Gastroesophageal sphincter (tissue), 4 donors: ENCODE results near the gene SLIT3. TPM values are rescaled to one million over a fixed set of nuclear protein-coding genes. Genes with fewer than 3 reads are reported as not detected.

Source experiments
- ATAC-seq: fragments of 150-250 bp; one replicate; pipeline ENCODE4 v1.9.1; 2016; ENCODE audit warnings: mild to moderate bottlenecking, moderate library complexity
- H3K27ac ChIP-seq, 4 donors: fragments of 200-600 bp; sonication (generic) in 3 of 4; 1 replicate in 3 of 4; 2 replicates in 1 of 4; pipeline ENCODE4 v1.5.1; 2016 to 2019
- H3K27me3 ChIP-seq: fragments of 200-600 bp; sonication (generic); one replicate; pipeline ENCODE4 v1.5.1; 2019
- H3K36me3 ChIP-seq, 2 donors: fragments of 200-600 bp; sonication (generic); one replicate each; pipeline ENCODE4 v1.5.1; 2019; ENCODE audit warnings: control low read depth in 1 of 2
- H3K4me1 ChIP-seq, 3 donors: fragments of 200-600 bp; sonication (generic); 1 replicate in 2 of 3; 2 replicates in 1 of 3; pipeline ENCODE4 v1.5.1; 2016 to 2019; ENCODE audit warnings: control low read depth in 2 of 3
- H3K4me3 ChIP-seq, 2 donors: fragments of 200-600 bp; sonication (generic); one replicate each; pipeline ENCODE4 v1.5.1; 2019; ENCODE audit warnings: mild to moderate bottlenecking in 1 of 2, moderate library complexity in 1 of 2
- H3K9me3 ChIP-seq, 3 donors: fragments of 200-600 bp; sonication (generic); one replicate each; pipeline ENCODE4 v1.5.1; 2017 to 2019; ENCODE audit warnings: control low read depth in 2 of 3
- EP300 ChIP-seq: sonication (generic); formaldehyde crosslinking; IDR thresholded peaks from one replicate; pipeline ENCODE4 v1.6.1; 2017; ENCODE audit warnings: antibody characterized with exemption, mild to moderate bottlenecking
- POLR2A ChIP-seq, 2 donors: fragments of 450-650 bp; IDR thresholded peaks; one replicate each; pipeline ENCODE4 v1.6.1; 2017; ENCODE audit warnings: antibody characterized with exemption in 2 of 2, mild to moderate bottlenecking in 2 of 2, moderate library complexity in 1 of 2
- POLR2AphosphoS5 ChIP-seq: sonication (generic); formaldehyde crosslinking; IDR thresholded peaks from one replicate; pipeline ENCODE4 v1.6.1; 2017; ENCODE audit warnings: antibody characterized with exemption
- WGBS, 2 donors: methylation state at CpG; one replicate each; pipeline ENCODE4 v1.1.5; 2018; ENCODE audit warnings: low coverage in 1 of 2; 5-methylcytosine and 5-hydroxymethylcytosine counted together
- total RNA-seq, 4 donors: library from RNA; depleted of rRNA; stranded (reverse); fragments of >200 nt; gene quantifications; one replicate each; pipeline ENCODE4 v1.1.0, GENCODE V29; 2016
- TF ChIP-seq, protein P1 (sequence below), 4 experiments: fragments of 200-600 bp in 2 of 4; fragments of 450-650 bp in 2 of 4; sonication (generic) in 1 of 4; IDR thresholded peaks; one replicate each; pipeline ENCODE4 v1.5.1; 2017 to 2019; ENCODE audit warnings: antibody characterized with exemption in 4 of 4, mild to moderate bottlenecking in 2 of 4, moderate library complexity in 2 of 4

Gene SLIT3
- total RNA-seq, 4 donors from 2014 or later: 29.6 to 76.3 (median 31.1) TPM

GRCh38 chr5:169048181-169049125, 252.5 kb downstream of the SLIT3 start:
- ATAC-seq: no peak
- Histone ChIP-seq H3K4me3 (no peak overlapping the region), H3K9me3 (no peaks in the 10 kb centered on the region), H3K4me1 (peaks cover 0 to 11% (median 0%) of the 10 kb centered on the region in 3 donors), H3K36me3 (no peaks in the 10 kb centered on the region), H3K27ac (no peak overlapping the region), H3K27me3 (no peaks in the 10 kb centered on the region)
- 88 to 93% methylated on average over 13 of the region's 14 CpGs for WGBS, 2 donors
- TF ChIP-seq EP300 (no peak), POLR2AphosphoS5 (no peak), POLR2A (IDR thresholded peaks at IDR 0.05) (no peak)
- TF ChIP-seq, protein P1, sequence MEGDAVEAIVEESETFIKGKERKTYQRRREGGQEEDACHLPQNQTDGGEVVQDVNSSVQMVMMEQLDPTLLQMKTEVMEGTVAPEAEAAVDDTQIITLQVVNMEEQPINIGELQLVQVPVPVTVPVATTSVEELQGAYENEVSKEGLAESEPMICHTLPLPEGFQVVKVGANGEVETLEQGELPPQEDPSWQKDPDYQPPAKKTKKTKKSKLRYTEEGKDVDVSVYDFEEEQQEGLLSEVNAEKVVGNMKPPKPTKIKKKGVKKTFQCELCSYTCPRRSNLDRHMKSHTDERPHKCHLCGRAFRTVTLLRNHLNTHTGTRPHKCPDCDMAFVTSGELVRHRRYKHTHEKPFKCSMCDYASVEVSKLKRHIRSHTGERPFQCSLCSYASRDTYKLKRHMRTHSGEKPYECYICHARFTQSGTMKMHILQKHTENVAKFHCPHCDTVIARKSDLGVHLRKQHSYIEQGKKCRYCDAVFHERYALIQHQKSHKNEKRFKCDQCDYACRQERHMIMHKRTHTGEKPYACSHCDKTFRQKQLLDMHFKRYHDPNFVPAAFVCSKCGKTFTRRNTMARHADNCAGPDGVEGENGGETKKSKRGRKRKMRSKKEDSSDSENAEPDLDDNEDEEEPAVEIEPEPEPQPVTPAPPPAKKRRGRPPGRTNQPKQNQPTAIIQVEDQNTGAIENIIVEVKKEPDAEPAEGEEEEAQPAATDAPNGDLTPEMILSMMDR (IDR thresholded peaks at IDR 0.05): no peak

DNA sequence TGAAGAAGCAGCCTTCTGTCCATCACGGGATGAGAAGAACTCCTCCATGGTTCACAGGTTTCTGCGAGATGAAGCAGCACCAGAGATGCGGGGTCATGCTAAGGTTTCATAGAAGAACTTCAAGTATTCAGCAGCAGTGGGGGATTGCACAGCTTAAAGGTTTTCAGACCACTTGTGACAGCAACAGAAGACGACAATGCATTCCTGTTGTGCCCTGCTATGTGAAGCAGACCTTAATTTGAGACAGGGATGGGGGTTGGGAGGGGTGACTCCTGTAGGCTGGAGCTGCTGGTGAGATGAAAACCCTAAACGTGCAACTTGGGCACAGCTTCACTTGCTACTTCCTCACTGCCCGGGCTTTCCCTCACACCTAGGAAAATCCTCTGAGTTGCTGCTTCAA, 256.0 kb downstream of the SLIT3 start:
- TF ChIP-seq POLR2A (IDR thresholded peaks at IDR 0.05) (no peak), EP300 (no peak), POLR2AphosphoS5 (no peak)
- TF ChIP-seq, protein P1 (IDR thresholded peaks at IDR 0.05): no peak
- H3K36me3 ChIP-seq: no peaks in the 10 kb centered on the region
- no peak for ATAC-seq
- whole genome bisulfite sequencing, 2 donors: 82% methylated on average over 4 to 6 of the region's 6 CpGs
- no peaks in the 10 kb centered on the region for H3K9me3 ChIP-seq
- peaks cover 0 to 1% (median 0%) of the 10 kb centered on the region in 3 donors for H3K4me1 ChIP-seq
- no peaks in the 10 kb centered on the region for H3K27me3 ChIP-seq
- H3K4me3 ChIP-seq: no peak overlapping the region
- H3K27ac ChIP-seq: no peak overlapping the region

DNA sequence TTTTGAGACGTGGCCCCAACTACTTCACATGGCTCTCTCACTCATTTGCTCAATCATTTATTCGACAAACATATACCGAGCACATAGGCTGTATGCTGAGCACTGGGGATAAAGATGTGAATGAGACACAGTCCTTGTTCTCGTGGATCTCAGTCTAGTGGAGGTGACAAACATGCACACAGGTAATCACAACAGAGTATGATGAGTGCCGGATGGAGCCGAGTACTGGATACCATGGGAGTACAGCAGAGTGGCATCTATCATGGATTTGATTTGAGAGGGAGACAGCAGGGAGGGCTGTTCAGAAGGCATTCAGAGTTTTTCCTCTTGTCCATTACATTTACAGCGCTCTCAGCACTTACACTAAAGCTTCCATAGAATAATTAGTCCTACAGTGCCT, 259.8 kb downstream of the SLIT3 start:
- H3K4me1 ChIP-seq: no peaks in the 10 kb centered on the region
- TF ChIP-seq POLR2A (IDR thresholded peaks at IDR 0.05): no peak
- TF ChIP-seq EP300: no peak
- no peak for ATAC-seq
- no peak overlapping the region for H3K27ac ChIP-seq
- no peaks in the 10 kb centered on the region for H3K27me3 ChIP-seq
- H3K36me3 ChIP-seq: no peaks in the 10 kb centered on the region
- no peaks in the 10 kb centered on the region for H3K9me3 ChIP-seq
- WGBS, 2 donors: 89 to 91% methylated on average over 6 to 7 of the region's 7 CpGs
- no peak overlapping the region for H3K4me3 ChIP-seq

- no peaks in the 10 kb centered on the region for H3K27me3 ChIP-seq
- no peaks in the 10 kb centered on the region for H3K9me3 ChIP-seq
- H3K36me3 ChIP-seq: no peaks in the 10 kb centered on the region
- no peak overlapping the region for H3K27ac ChIP-seq
- no peaks in the 10 kb centered on the region for H3K4me1 ChIP-seq
- TF ChIP-seq POLR2AphosphoS5 (no peak), POLR2A (IDR thresholded peaks at IDR 0.05) (no peak), EP300 (no peak)
- TF ChIP-seq, protein P1 (IDR thresholded peaks at IDR 0.05): no peak
- no peak overlapping the region for H3K4me3 ChIP-seq
- WGBS, 2 donors: 75 to 83% methylated on average over 6 of the region's 6 CpGs
- ATAC-seq: no peak
These were observed 261.3 kb downstream of the SLIT3 start for GRCh38 chr5:169039592-169039991.

GRCh38 chr5:169037466-169037865, 263.5 kb downstream of the SLIT3 start:
- WGBS, 2 donors: 85 to 100% methylated on average over 1 to 13 of the region's 16 CpGs
- Histone ChIP-seq H3K27me3 (no peaks in the 10 kb centered on the region), H3K27ac (no peak overlapping the region), H3K9me3 (no peaks in the 10 kb centered on the region), H3K4me1 (no peaks in the 10 kb centered on the region), H3K4me3 (no peak overlapping the region), H3K36me3 (no peaks in the 10 kb centered on the region)
- TF ChIP-seq POLR2AphosphoS5 (no peak), EP300 (no peak), POLR2A (IDR thresholded peaks at IDR 0.05) (no peak)
- TF ChIP-seq, protein P1 (IDR thresholded peaks at IDR 0.05): no peak
- ATAC-seq: no peak
